Activated gamma-delta T cell treated with Interleukin-2 at 50 U/mL for 16 hours (primary cell): ENCODE measurements around the gene LRRC66.

Source experiments
- DNase-seq: peaks from one replicate; pipeline ENCODE4 v3.0.0-alpha.2; 2020

Gene LRRC66

GRCh38 chr4:52019936-52020657, at the start of gene LRRC66:
LRRC66 (minus strand) TSS chr4:52020363; CDS start chr4:52017613, 2,750 bp downstream.
- DNase-seq: no peak

GRCh38 chr4:52069571-52069970, 49.4 kb upstream of the LRRC66 start:
- no peak for DNase-seq

- DNase-seq: no peak
Measured at GRCh38 chr4:52059372-52059771, 39.2 kb upstream of the LRRC66 start.

- DNase-seq: no peak
Measured at GRCh38 chr4:52058275-52058674, 38.1 kb upstream of the LRRC66 start.

GRCh38 chr4:52057196-52057595, 37.0 kb upstream of the LRRC66 start:
- DNase-seq: no peak

GRCh38 chr4:52054254-52054653, 34.1 kb upstream of the LRRC66 start:
- no peak for DNase-seq

- DNase-seq: no peak
Measured at GRCh38 chr4:52052475-52052780, 32.3 kb upstream of the LRRC66 start.

GRCh38 chr4:52051615-52052474, 31.7 kb upstream of the LRRC66 start:
- no peak for DNase-seq

GRCh38 chr4:52051213-52051614, 31.1 kb upstream of the LRRC66 start, which contains the start of gene SPATA18:
SPATA18 (plus strand) TSS chr4:52051304; CDS start chr4:52051705, 401 bp downstream.
- no peak for DNase-seq

- no peak for DNase-seq
Measured at GRCh38 chr4:52049266-52049665, 29.1 kb upstream of the LRRC66 start.

- DNase-seq: no peak
Measured at GRCh38 chr4:52045028-52045427, 24.9 kb upstream of the LRRC66 start.

GRCh38 chr4:52038103-52038912, 18.1 kb upstream of the LRRC66 start, which contains the start of gene SGCB:
SGCB (minus strand) TSS chr4:52038299; CDS start chr4:52038259, 40 bp downstream.
- peak; percentile 62 for DNase-seq

GRCh38 chr4:52037689-52038102, 17.5 kb upstream of the LRRC66 start:
- DNase-seq: peak; percentile 8

- DNase-seq: no peak
Measured at GRCh38 chr4:52036886-52037530, 16.8 kb upstream of the LRRC66 start.

- DNase-seq: no peak
Measured at GRCh38 chr4:52035190-52035589, 15.0 kb upstream of the LRRC66 start.

GRCh38 chr4:52032005-52032404, 11.8 kb upstream of the LRRC66 start:
- no peak for DNase-seq

- no peak for DNase-seq
Measured at GRCh38 chr4:52028970-52029369, 8.8 kb upstream of the LRRC66 start.

- no peak for DNase-seq
Measured at GRCh38 chr4:52017814-52018213, 2.3 kb downstream of the LRRC66 start.

GRCh38 chr4:52016981-52017380, 3.2 kb downstream of the LRRC66 start:
- no peak for DNase-seq

GRCh38 chr4:52015366-52015765, 4.8 kb downstream of the LRRC66 start:
- DNase-seq: no peak

- DNase-seq: no peak
Measured at GRCh38 chr4:52014903-52015302, 5.3 kb downstream of the LRRC66 start.

GRCh38 chr4:52012651-52013050, 7.5 kb downstream of the LRRC66 start:
- no peak for DNase-seq

- DNase-seq: no peak
Measured at GRCh38 chr4:52010986-52011385, 9.2 kb downstream of the LRRC66 start.
